Mesothelial cell of epicardium (in vitro differentiated cells): ENCODE results near the gene MEN1. TPM values are rescaled to one million over a fixed set of nuclear protein-coding genes. Genes with fewer than 3 reads are reported as not detected.
"Not testable (repeated sequence)": the region's sequence is repeated elsewhere in the genome, so short reads cannot be mapped to it uniquely, and the experiment has no call there.

ENCODE experiments used
- DNase-seq, 2 experiments: peaks; one replicate each; pipeline ENCODE4 v3.0.0; 2021; ENCODE audit warnings: low spot score in 2 of 2; ENCODE audit not compliant: unreplicated experiment in 2 of 2
- H3K27ac Mint-ChIP-seq: 2 replicates; pipeline ENCODE4 v1.8.0; 2021; ENCODE audit warnings: mixed read lengths
- H3K27me3 Mint-ChIP-seq: 2 replicates; pipeline ENCODE4 v1.8.0; 2021; ENCODE audit warnings: low read depth, mixed read lengths
- H3K36me3 Mint-ChIP-seq: 2 replicates; pipeline ENCODE4 v1.8.0; 2021; ENCODE audit warnings: mixed read lengths
- H3K4me1 Mint-ChIP-seq: 2 replicates; pipeline ENCODE4 v1.8.0; 2021; ENCODE audit warnings: mixed read lengths
- H3K4me3 Mint-ChIP-seq: 2 replicates; pipeline ENCODE4 v1.8.0; 2021; ENCODE audit warnings: mild to moderate bottlenecking, moderate library complexity, mixed read lengths
- H3K9me3 Mint-ChIP-seq: 2 replicates; pipeline ENCODE4 v1.8.0; 2021; ENCODE audit warnings: mixed read lengths
- total RNA-seq: library from RNA; stranded (reverse); gene quantifications from 3 replicates; pipeline ENCODE4 v1.2.1, GENCODE V29; 2021
- TF ChIP-seq, protein P1 (sequence below): fragments of 200-600 bp; sonication (generic); IDR thresholded peaks from one replicate; pipeline ENCODE4 v1.5.0; 2021; ENCODE audit warnings: antibody characterized with exemption; ENCODE audit not compliant: unreplicated experiment

Gene MEN1
- total RNA-seq, 1 donor from 2014 or later, result 45.4 TPM

DNA sequence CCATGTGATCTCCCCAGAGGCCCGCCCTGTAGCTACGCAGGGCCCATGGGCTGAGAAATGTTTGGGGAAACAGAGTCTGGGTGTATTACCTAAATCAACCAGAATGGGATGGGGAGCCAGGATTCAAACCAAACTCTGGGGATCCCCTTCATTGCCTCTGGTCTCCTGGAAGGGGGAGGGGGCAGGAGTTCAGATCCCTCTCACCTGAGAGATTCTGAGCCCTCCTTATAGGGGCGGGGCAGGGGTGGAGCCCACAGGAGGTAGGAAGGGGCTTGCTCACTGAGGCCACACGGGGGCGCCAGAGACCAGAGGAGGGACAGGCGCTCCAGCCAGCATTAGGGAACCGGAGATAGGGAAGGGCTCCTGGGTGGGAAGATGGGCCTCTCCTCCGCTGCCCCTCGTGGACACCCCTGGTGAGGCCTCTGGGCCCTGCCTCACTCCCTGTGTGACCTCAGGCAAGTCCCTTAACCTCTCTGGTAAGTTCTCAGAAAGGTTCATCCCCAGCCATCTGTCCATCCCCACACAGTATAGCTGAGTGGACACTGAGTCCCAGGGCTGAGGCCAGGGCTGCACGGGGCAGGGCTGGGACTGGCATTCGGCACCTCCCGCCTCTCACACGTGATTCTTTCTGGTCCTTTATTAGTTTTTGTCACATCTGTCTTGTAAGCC, 36.8 kb upstream of the MEN1 start:
- H3K27ac Mint-ChIP-seq, result peak overlapping the region; percentile 50
- no peaks in the 10 kb centered on the region for H3K9me3 Mint-ChIP-seq
- DNase-seq, result peak; percentile 96 to 97
- H3K36me3 Mint-ChIP-seq, result no peaks in the 10 kb centered on the region
- H3K4me3 Mint-ChIP-seq, result peak overlapping the region; percentile 30
- TF ChIP-seq, protein P1, sequence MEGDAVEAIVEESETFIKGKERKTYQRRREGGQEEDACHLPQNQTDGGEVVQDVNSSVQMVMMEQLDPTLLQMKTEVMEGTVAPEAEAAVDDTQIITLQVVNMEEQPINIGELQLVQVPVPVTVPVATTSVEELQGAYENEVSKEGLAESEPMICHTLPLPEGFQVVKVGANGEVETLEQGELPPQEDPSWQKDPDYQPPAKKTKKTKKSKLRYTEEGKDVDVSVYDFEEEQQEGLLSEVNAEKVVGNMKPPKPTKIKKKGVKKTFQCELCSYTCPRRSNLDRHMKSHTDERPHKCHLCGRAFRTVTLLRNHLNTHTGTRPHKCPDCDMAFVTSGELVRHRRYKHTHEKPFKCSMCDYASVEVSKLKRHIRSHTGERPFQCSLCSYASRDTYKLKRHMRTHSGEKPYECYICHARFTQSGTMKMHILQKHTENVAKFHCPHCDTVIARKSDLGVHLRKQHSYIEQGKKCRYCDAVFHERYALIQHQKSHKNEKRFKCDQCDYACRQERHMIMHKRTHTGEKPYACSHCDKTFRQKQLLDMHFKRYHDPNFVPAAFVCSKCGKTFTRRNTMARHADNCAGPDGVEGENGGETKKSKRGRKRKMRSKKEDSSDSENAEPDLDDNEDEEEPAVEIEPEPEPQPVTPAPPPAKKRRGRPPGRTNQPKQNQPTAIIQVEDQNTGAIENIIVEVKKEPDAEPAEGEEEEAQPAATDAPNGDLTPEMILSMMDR, result peak; percentile 90
- H3K27me3 Mint-ChIP-seq, result no peaks in the 10 kb centered on the region
- H3K4me1 Mint-ChIP-seq, result peaks cover 24% of the 10 kb centered on the region

DNA sequence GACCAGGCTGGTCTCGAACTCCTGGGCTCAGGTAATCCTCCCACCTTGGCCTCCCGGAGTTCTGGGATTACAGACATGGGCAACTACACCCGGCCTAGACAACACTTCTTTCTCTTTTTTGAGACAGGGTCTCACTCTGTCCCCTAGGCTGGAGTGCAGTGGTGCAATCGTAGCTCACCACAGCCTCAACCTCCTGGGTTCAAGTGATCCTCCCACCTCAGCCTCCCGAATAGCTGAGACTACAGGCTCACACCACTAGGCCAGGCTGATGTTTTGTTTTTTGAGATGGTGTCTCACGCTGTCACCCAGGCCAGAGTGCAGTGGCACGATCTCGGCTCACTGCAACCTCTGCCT, 35.4 kb upstream of the MEN1 start:
- not testable (repeated sequence) for H3K27me3 Mint-ChIP-seq
- peaks cover 29% of the 10 kb centered on the region for H3K4me1 Mint-ChIP-seq

DNA sequence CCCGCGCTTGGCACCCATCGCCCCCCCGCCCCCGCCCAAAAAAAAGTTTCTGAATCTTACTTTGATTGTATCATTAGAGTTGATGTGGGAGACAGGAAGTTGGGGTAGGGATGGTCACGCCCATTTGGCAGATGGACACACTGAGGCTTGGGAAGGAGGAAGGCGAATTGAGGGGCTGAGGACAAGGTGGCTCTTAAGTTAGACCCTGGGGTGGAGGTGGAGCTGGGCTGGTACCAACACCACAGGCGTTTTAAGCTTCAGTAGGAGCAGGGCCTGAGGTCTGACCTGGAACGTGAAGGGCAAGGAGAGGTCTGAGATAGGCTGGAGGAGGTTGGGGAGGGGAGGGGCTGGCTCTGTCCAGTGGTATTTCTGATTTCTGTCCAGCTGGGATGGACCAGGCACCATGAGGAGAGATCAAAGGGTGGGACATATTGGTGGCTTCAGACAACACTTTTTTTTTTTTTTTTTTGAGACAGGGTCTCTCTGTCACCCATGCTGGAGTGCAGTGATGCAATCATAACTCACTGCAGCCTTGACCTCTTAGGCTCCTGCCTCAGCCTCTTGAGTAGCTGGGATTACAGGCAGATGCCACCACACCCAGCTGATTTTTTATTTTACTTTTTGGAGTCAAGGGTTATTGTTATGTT, 34.9 kb upstream of the MEN1 start:
- H3K36me3 Mint-ChIP-seq, result no peaks in the 10 kb centered on the region
- peak overlapping the region; percentile 40 for H3K27ac Mint-ChIP-seq

More for the DNA sequence above, 35.4 kb upstream of the MEN1 start:
- H3K36me3 Mint-ChIP-seq, DNase-seq, H3K9me3 Mint-ChIP-seq: not testable (repeated sequence)
- peak overlapping the region; percentile 25 for H3K27ac Mint-ChIP-seq
- H3K4me3 Mint-ChIP-seq, result peak overlapping the region; percentile 90

DNA sequence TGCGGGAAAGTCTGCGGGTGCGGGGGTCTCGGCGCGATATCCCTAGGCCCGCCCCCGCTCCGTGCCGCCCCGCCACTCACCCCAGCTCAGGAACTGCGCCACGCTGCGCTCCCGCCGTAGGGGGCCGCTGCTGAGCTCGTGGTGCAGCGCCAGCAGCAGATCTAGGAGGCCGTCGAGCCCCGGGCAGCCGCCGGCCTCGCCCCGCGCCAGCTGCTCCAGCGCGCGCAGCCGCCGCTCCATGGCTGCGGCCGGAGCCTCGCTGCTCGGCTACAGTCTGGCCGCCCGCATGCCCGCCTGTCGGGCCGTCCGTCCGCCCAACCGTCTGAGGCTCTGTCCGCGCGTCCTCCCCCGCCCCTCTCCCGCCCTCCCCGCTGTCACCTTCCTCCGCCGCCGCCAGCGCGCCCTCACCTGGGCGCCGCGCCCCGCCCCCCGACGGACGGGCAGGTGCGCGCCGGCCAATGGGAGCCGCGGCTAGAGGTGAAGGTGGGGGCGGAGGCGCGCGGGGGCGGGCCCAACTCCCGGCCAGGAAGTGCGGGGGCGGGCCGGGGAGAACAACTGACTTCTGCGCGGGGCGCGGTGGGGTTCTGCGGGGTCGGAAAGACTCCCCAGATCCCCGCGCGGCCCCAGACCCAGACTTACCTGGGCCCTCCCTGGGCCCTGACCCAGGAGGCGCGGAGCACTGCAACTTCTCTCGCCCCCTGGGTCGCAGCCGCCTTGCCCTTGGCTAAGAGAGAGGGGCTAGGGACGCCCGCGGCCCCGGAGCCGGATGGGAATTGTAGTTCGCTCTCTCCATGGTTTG, 34.2 kb upstream of the MEN1 start, which contains the start of gene CDC42BPG:
TSS of gene CDC42BPG (minus strand) at position 324 of the 799 bp plus-strand sequence. CDS start at position 240, 84 bp downstream.
- no peaks in the 10 kb centered on the region for H3K9me3 Mint-ChIP-seq
- peak; percentile 64 to 81 for DNase-seq
- TF ChIP-seq, protein P1, result peak; percentile 71

More for the DNA sequence above, 34.9 kb upstream of the MEN1 start:
- peak overlapping the region; percentile 90 for H3K4me3 Mint-ChIP-seq
- no peaks in the 10 kb centered on the region for H3K27me3 Mint-ChIP-seq
- no peak for DNase-seq
- H3K9me3 Mint-ChIP-seq, result no peaks in the 10 kb centered on the region
- H3K4me1 Mint-ChIP-seq, result peaks cover 29% of the 10 kb centered on the region
- TF ChIP-seq, protein P1, result no peak

DNA sequence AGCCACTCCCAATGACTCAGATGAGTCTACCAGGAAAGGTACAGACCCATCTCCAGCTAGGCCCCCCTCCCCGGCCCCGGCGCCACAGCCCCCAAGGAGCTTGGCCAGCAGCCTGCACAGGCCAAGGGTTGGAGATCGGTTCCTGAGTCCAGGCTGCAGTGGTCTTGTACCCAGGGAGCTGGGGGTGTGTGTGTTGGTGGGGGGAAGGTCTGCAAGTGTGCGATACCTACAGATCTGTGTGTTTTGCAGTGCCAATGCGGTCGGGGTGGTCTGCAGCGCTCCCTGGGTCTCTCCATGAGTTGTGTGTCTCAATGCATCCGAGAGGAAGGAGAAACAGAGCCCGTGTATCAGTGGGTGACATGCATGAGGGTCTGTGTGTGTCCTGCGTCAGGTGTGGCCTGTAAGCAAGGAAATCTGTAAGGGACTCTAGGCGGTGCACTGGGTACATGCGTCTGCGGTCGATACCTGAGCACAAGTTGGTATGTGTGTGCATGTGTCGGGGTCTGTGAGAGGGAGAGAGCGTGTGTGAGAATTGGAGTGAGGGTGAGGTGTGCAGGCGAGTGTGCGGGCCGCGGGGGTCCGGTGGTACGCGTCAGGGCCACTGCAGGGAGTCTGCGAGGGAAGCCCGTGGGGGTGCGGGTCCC, 33.5 kb upstream of the MEN1 start:
- peak overlapping the region; percentile 100 for H3K27ac Mint-ChIP-seq

More for the DNA sequence above, 34.2 kb upstream of the MEN1 start, which contains the start of gene CDC42BPG:
- peak within 1 kb of the TSS; percentile 90 for H3K4me3 Mint-ChIP-seq
- peak within 1 kb of the TSS; percentile 100 for H3K27ac Mint-ChIP-seq
- peaks cover 29% of the 10 kb centered on the region for H3K4me1 Mint-ChIP-seq
- no peaks in the 10 kb centered on the region for H3K27me3 Mint-ChIP-seq
- H3K36me3 Mint-ChIP-seq, result no peaks in the 10 kb centered on the region

More for the DNA sequence above, 33.5 kb upstream of the MEN1 start:
- Mint-ChIP-seq H3K36me3 (no peaks in the 10 kb centered on the region), H3K27me3 (no peaks in the 10 kb centered on the region), H3K9me3 (no peaks in the 10 kb centered on the region), H3K4me1 (peaks cover 29% of the 10 kb centered on the region), H3K4me3 (peak overlapping the region; percentile 90)
- TF ChIP-seq, protein P1, result no peak
- DNase-seq, result no peak
